Measurements from ENCODE around the gene GNAS. TPM values are rescaled to one million over a fixed set of nuclear protein-coding genes. Genes with fewer than 3 reads are reported as not detected.

The GNAS gene
- total and polyA plus RNA-seq, 10 of the 15 experiments (the other 5 are each of a cell fraction or from before 2014, with no cell fraction given): 209 to 950 (median 394) TPM

DNA sequence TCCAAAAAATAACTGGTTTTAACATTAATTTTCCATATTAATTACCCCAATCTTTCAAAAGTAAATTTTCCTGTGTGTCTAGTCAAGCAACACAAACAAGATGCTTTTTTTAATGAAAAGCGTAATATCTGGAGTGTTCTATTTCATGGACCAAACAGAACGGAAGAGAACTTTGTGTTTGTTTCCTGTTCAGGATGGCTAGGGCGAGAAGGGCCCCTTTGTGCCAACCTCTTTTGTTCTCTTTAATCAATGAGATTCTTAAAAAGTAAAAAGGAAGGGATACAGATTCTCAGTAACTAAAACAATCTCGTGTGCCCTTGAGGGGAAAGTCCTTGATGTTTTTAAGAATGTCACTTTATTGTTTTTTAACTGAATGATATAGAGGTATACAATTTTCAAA is 55.7 kb downstream of the GNAS start (continued):
- TF ChIP-seq TBL1XR1 (IDR thresholded peaks at IDR 0.05; ENCODE audit: low read depth, low read length) (no peak), MTA3 (IDR thresholded peaks at IDR 0.05; ENCODE audit: borderline replicate concordance, low read length) (0 out of 2 replicates have a peak, but pooled peaks have one; percentile 17), BCL11A (IDR thresholded peaks at IDR 0.05; ENCODE audit: low read depth, low read length) (no peak), PBX3 (IDR thresholded peaks at IDR 0.05; ENCODE audit: insufficient replicate concordance, low read depth, low read length) (no peak), HDAC2 (IDR thresholded peaks at IDR 0.05) (no peak), RAD21 (IDR thresholded peaks at IDR 0.05; ENCODE audit: insufficient read depth, low read depth, low read length) (no peak), RELA (IDR thresholded peaks at IDR 0.05; ENCODE audit: borderline replicate concordance, partially characterized antibody) (no peak), BCLAF1 (IDR thresholded peaks at IDR 0.05) (no peak), MYB (IDR thresholded peaks at IDR 0.05; ENCODE audit: borderline replicate concordance, low read depth, low read length) (no peak), RCOR1 (conservative IDR thresholded peaks at IDR 0.05; ENCODE audit: low read depth, low read length) (no peak), HDAC6 (IDR thresholded peaks at IDR 0.05; ENCODE audit: unreplicated experiment) (no peak), RELB (IDR thresholded peaks at IDR 0.05; ENCODE audit: low read depth) (no peak)
- TF ChIP-seq, protein P1, sequence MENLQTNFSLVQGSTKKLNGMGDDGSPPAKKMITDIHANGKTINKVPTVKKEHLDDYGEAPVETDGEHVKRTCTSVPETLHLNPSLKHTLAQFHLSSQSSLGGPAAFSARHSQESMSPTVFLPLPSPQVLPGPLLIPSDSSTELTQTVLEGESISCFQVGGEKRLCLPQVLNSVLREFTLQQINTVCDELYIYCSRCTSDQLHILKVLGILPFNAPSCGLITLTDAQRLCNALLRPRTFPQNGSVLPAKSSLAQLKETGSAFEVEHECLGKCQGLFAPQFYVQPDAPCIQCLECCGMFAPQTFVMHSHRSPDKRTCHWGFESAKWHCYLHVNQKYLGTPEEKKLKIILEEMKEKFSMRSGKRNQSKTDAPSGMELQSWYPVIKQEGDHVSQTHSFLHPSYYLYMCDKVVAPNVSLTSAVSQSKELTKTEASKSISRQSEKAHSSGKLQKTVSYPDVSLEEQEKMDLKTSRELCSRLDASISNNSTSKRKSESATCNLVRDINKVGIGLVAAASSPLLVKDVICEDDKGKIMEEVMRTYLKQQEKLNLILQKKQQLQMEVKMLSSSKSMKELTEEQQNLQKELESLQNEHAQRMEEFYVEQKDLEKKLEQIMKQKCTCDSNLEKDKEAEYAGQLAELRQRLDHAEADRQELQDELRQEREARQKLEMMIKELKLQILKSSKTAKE (IDR thresholded peaks at IDR 0.05; ENCODE audit: low read depth, poor library complexity, severe bottlenecking): no peak
- TF ChIP-seq, protein P2, sequence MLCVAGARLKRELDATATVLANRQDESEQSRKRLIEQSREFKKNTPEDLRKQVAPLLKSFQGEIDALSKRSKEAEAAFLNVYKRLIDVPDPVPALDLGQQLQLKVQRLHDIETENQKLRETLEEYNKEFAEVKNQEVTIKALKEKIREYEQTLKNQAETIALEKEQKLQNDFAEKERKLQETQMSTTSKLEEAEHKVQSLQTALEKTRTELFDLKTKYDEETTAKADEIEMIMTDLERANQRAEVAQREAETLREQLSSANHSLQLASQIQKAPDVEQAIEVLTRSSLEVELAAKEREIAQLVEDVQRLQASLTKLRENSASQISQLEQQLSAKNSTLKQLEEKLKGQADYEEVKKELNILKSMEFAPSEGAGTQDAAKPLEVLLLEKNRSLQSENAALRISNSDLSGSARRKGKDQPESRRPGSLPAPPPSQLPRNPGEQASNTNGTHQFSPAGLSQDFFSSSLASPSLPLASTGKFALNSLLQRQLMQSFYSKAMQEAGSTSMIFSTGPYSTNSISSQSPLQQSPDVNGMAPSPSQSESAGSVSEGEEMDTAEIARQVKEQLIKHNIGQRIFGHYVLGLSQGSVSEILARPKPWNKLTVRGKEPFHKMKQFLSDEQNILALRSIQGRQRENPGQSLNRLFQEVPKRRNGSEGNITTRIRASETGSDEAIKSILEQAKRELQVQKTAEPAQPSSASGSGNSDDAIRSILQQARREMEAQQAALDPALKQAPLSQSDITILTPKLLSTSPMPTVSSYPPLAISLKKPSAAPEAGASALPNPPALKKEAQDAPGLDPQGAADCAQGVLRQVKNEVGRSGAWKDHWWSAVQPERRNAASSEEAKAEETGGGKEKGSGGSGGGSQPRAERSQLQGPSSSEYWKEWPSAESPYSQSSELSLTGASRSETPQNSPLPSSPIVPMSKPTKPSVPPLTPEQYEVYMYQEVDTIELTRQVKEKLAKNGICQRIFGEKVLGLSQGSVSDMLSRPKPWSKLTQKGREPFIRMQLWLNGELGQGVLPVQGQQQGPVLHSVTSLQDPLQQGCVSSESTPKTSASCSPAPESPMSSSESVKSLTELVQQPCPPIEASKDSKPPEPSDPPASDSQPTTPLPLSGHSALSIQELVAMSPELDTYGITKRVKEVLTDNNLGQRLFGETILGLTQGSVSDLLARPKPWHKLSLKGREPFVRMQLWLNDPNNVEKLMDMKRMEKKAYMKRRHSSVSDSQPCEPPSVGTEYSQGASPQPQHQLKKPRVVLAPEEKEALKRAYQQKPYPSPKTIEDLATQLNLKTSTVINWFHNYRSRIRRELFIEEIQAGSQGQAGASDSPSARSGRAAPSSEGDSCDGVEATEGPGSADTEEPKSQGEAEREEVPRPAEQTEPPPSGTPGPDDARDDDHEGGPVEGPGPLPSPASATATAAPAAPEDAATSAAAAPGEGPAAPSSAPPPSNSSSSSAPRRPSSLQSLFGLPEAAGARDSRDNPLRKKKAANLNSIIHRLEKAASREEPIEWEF (IDR thresholded peaks at IDR 0.05; ENCODE audit: insufficient replicate concordance, low read depth, low read length): peak; percentile 38
